HPDE6-E6E7 (cell line): ENCODE measurements around the gene SPACA6.

Experiments
- DNase-seq: peaks from one replicate; pipeline ENCODE4 v3.0.0; 2011; ENCODE audit warnings: missing footprints; ENCODE audit errors: extremely low spot score

SPACA6 gene

DNA sequence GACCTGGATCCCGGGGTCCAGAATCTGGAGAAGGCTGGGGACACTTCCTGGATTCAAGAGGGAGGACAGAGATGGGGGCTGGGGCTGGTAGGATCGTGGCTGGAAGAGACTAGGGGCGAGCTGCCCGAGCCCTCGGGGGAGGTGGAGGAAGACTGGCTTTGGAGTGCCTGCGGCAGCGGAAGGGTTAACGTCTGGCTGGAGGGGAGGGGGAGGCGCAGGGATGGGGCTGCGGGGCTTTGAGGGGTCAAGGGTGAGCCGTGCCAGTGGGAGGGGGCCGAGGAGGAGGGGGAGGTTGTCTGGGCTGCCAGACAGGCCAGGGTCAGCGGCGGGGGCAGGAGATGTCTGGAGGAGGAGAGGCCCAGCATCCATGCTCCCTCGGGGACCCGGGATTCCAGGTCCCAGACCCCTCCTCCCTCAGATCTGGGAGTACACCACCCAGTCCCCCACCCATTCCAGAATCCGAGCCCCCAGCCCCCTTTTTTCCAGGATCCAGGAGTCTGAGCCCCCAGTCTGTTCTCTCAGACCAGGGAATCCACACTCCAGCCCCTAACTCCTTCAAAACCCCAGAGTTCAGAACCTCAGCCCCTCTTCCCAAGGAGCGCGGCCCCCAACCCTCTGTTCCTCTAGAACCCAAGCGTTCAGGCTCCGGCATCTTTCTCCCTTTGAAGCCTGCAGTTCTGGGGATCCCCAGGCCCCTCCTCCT is 3.2 kb upstream of the SPACA6 start:
- DNase-seq: no peak

DNA sequence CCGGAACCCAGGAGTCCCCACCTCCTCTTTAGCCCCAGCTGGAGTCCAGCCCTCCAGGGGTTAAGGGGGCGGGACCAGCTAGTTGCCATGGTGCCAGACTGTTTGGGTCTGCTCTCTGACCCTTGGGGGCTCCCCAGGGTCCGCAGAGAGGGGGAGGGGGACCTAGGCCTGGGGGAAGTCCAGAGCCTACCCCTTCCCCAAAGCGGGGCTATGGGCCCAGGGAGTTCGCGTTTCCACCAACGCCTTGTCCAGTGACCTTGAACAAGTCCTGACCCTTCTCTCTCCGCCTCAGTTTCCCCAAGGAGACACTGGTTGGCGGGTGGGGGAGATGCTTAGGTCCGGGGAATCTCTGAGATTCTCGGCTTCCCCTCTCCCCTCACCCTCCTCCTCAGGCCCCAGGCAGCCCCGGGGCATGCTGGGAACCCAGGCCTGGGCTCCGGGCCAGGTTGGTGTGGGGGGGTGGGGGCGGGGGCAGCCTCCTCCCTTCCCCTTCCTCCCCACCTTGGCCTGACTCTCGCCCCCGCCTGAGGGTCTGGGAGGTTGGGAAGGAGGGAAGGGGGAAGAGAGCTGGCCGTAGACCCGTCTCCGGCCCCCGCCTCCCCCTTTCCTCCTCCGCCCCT is 2.6 kb upstream of the SPACA6 start:
- DNase-seq: peak; percentile 26

DNA sequence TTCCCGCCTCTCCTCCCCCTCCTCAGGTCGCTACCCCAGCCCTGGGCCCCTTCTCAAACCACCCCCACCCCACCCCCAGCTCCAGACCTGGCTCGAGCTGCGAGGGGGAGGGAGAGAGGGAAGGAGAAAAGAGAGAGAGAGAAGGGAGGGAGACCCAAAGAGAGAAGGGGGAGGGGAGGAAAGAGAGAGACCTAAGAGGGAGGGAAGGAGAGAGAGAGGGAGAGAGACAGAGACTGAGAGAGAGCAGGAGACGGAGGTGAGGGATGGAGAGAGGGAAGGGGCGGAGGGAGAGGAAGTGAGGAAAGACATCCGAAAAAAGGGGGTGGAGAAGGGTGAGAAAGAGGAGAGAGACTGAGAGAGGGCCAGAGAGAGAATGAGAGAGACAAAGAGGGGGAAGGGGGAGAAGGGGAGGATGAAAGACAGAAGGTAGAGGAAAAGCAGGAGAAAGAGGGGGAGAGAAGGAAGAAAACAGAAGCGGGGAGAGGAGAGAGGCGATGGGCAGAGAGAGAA is 2.0 kb upstream of the SPACA6 start:
- no peak for DNase-seq

DNA sequence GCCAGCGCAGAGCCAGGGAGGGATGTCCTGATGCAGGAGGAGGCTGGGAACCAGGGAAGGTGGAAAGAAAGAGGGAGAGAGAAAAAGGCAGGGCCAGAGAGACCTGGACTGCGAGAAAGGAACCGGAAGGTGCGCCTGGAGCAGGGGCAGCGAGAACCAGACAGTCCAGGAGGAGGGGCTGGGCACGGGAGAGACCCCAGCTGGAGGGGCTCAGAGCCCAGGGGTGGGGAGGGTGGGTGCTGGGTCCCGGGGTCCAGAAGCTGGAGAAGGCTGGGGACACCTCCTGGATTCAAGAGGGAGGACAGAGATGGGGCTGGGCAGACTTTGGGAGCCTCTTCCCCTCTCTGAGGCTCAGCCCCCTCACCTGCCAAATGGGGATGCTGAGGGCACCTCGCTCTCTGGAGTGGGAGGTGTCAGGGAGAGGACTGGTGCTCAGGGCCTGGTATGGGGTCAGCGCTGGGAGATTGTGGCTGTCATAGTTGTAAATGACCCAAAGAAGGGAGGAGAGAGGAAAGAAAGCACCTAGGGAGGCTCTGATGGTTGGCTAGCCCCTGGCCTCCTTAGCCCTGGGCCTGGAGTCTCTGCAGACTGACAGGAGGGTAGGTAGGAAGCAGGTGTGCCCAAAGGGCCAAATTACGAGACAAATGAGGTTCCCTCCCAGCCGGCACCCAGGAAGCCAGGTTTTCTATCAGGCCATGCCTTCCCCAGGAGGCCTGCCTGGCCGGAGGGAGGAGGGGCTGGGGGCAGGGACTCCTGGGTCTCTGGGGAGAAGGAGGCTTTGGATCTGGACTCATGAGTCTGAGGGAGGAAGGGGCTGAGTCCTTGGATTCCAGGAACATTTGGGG is 1.3 kb upstream of the SPACA6 start:
- no peak for DNase-seq

DNA sequence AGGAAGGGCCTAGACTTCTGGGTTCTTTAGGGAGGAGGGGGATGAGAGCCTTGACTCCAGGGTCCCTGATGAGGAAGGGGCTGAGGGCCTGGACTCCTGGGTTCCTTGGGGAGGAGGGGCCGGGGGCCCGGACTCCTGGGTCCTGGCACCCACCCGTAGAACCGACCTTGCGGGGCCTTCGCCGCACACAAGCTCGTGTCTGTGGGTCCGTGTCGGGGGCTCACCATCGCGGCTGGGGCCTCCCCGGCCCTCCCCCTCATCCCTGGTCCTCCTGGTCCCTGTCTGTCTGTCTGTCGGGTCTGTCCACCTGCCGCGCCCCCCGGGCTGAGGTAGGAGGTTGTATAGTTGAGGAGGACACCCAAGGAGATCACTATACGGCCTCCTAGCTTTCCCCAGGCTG is 662 bp upstream of the SPACA6 start:
- DNase-seq: no peak

DNA sequence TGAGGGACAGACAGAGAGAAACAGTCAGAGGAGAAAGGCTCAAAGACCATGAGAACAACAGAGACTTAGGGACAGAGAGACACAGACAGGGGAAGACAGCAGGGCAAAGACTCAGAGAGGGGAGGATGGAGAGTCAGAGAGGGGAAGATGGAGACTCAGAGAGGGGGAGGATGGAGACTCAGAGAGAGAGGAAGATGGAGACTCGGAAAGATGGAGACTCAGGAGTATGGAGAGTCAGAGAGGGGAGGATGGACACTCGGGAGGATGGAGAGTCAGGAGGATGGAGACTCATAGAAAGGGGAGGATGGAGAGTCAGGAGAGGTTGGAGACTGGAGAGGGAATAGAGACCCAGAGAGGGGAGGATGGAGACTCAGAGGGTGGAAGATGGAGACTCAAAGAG is 689 bp downstream of the SPACA6 start:
- no peak for DNase-seq

DNA sequence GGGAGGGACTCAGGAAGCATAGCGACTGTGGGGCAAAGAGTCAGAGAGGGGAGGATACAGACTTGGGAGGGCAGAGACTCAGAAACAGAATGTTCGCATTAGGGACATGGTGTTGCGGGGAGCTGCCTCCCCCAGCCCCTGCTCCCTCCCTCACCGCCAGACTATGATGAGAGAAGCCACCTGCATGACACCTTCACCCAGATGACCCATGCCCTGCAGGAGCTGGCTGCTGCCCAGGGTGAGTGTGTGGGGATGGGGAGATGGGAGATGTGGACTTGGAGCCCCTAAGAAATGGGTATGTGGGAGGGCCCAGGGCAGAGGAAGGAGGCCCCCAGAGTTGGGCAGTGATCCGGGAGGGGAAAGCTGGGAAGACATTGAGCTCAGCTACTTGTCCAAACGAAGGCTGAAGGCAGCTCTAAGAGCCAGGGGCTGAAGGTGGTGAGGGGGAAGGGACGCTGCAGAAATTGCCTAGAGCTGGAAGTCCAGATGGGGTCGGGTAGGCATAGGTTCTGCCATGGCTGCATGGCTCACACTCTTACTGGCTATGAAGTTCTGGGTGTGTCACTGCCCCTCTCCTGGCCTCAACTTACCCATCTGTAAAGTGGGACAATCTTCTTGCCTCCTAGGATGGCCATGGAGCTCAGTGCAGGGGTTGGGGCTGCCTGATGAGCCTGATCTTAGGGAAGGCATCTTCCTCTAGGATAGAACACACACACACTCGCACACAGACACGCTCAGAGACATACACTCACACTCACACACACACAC is 1.4 kb downstream of the SPACA6 start:
- no peak for DNase-seq

DNA sequence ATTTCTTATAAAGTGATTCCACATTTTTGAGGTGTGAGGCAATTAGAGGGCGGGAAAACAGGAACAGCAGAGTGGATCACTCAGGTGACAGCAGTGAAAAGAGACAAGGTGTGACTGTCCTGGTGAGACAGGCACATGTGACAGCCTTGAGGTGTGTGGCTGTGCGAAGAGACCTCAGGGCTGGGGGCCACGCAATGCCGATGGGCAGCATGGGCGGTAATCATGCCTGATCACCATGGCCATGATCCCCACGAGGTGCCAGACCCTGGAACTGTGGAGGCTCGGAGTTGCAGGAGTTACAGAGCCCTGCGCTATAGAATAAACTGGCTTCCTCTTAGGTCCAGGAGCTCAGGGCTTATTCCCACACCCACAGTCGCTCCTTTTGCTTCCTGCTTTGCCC is 2.0 kb downstream of the SPACA6 start:
- no peak for DNase-seq

DNA sequence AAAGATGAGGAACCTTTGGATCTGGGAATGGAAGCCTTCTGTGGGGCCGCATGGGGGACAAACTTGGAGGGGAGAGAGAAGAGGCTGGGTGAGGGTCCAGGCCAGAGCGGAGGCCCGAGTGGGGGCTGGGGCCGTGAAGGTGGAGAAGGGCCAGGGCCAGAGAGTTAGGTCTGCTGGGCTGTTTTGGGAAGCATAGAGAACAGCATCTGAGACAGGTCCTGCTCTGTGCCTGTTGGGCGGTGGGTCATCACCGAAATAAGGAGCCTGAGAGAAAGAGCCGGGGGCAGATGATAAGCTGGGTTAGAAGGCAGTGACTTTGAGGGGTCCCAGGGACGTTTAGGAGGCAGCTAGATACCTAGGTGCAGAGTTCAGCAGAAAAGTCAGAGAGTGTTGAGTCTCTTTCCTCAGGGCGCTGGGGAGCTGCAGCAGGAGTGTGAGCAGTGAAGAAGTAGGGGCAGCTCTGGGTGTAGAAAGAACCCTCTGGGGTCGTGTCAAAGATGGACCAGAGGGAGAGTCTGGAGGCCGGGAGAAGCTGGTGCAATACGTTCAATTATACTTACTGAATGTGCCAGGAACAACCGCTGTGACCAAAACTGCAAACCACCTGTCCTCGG is 2.7 kb downstream of the SPACA6 start:
- DNase-seq: no peak

DNA sequence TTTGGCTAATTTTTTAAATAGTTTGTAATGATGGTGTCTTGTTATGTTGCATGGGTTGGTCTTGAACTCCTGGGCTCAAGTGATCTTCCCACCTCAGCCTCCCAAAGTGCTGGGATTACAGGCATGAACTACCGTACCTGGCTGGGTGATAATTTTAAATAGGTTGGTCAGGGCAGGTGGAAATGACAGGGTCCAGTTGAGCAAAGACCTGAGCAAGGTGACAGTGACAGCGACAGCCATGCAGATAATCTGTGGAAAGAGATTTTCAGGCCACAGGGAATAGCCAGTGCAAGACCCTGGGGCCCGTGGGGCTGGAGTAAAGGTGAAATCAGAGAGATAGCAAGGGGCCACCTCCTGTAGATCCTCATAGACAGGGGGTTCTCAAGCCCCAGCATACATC is 3.5 kb downstream of the SPACA6 start:
- no peak for DNase-seq

DNA sequence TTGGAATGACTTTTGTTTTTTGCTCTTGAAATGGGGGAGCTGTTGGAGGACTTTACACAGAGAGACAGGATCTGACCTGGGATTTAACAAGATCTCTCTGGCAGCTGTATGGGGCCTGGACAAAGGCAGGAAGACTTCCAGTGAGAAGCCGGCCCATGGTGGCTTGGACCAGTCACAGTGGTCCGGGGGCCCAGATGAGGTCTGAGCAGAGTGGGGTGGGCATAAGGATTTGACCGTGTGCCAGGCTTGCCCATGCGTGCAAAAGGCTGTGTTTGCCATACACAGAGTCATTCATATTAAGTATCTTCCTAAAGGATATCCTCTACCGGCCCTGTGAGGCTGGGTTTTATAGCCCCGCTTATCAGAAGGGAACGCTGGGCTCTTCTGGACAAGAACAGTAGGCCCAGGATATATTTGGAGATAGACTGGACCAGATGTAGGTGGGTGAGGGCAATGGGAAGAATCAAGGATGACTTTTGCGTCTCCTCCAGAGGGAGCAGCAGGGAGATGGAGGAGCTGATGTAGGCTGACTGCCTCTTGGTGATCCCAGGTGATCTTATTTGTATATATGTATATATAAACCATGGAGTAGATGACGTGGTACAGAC is 4.1 kb downstream of the SPACA6 start:
- no peak for DNase-seq

DNA sequence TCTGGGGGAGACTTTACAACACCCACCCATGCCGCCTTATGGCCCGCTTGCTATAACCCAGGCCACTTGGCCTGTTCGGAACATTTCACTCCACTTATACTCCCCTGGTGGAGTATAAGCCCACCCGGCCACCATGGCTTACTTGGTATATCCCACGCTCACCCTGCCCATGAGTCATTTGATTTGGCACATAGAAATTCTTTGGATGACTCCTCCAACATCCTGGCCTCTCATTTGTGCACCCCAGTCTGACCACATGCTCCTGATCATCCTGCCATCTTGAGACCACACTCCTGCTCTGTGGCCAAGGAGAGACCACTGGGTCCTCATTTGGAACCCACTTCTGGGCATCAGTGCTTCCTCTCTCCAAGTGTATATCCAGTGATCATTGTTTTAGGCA is 5.2 kb downstream of the SPACA6 start:
- no peak for DNase-seq

DNA sequence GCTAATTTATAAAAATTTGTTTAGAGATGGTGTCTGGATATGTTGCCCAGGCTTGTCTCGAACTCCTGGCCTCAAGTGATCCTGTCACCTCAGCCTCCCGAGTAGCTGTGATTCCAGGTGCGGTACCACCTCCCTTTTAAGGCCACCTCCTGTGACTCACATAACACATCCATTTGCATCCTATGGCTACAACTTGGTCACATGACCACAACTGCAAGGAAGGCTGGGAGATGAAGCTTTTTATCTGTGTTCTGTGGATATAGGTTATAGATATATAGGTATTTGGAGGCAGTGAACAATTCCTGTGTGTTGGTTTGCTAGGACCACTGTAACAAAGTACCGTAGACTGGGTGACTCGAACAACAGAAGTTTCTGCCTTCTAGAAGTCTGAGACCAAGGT is 6.0 kb downstream of the SPACA6 start:
- no peak for DNase-seq

DNA sequence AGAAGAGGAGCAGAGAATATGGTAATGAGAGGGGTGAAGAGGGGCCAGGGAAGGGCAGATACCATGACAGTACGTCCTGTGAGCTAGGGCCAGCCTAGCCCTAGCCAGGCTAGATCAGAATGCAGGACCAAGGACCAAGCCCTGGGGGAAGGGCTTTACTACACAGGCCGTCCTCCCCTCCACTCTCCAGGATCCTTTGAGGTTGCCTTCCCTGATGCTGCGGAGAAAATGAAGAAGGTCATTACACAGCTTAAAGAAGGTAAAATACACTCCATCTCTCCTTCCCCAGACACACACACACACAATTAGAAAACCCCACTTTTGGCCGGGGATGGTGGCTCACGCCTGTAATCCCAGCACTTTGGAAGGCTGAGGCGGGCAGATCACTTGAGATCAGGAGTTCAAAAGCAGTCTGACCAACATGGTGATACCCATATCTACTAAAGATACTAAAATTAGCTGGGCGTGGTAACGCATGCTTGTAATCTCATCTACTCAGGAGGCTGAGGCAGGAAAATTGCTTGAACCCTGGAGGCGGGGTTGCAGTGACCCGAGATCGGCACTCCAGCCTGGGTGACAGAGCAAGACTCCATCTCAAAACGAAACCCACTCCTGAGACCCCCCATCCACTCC is 8.5 kb downstream of the SPACA6 start:
- DNase-seq: no peak

DNA sequence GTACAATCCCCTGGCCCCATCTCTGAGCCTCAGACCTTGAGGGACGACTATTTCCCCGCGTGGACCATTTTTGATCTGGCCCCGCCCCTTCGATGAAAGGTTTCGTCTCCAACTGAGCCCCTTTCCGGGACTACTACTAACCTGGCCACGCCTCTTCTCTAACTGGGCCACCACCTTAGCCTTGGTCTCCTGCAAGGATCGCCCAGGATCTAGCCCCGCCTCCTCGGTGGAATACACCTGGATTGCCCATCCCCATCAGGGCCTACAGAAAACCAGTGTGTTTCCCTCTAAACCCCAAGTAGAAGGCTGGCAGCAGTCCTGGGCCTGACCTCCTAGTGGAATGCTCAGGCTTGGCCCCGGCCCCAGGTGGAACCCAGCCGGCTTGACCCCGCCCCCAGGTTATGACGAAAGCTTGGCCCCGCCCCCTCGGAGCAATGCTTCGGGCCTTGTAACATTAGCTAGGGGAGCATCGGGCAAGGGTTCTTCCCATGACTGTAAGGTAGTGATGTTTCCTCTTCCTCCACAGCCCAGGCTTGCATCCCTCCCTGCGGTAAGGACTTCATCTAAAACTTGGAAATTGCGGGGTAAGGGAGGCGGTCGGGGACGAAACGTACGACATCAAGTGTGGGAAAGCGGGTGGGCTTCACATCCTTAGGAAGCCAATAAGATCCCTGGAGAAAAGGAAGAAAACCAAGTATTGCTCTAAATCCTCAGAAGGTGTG is 9.1 kb downstream of the SPACA6 start:
- peak; percentile 81 for DNase-seq

DNA sequence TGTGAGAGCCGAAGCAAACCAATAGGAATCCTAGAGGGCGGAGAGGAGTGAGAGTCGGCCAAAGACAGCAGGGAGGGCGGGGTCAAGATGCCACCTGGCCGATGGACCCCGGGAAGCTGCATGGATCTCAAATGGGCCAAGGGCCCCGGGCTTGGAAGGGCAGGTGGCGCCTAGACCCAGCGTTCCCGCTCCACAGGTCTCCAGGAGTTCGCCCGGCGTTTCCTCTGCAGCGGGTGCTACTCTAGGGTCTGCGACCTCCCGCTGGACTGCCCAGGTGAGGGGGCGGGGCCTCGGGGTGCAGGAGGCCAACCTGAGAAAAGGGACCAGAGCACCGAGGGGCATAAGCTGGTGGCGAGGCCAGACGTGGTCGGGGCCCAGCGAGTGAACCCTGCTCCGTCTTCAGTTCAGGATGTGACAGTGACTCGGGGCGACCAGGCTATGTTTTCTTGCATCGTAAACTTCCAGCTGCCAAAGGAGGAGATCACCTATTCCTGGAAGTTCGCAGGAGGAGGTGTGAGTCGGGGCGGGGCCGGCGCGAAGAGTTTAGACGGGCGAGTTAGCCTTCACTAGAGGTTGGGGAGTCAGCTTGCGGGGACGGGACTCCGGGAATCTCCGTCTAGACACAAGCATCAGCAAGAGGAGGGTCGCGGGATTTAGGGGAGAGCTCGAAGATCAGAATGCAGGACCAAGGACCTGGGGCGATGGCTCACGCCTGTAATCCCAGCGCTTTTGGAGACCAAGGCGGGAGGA is 9.9 kb downstream of the SPACA6 start:
- DNase-seq: peak; percentile 59

DNA sequence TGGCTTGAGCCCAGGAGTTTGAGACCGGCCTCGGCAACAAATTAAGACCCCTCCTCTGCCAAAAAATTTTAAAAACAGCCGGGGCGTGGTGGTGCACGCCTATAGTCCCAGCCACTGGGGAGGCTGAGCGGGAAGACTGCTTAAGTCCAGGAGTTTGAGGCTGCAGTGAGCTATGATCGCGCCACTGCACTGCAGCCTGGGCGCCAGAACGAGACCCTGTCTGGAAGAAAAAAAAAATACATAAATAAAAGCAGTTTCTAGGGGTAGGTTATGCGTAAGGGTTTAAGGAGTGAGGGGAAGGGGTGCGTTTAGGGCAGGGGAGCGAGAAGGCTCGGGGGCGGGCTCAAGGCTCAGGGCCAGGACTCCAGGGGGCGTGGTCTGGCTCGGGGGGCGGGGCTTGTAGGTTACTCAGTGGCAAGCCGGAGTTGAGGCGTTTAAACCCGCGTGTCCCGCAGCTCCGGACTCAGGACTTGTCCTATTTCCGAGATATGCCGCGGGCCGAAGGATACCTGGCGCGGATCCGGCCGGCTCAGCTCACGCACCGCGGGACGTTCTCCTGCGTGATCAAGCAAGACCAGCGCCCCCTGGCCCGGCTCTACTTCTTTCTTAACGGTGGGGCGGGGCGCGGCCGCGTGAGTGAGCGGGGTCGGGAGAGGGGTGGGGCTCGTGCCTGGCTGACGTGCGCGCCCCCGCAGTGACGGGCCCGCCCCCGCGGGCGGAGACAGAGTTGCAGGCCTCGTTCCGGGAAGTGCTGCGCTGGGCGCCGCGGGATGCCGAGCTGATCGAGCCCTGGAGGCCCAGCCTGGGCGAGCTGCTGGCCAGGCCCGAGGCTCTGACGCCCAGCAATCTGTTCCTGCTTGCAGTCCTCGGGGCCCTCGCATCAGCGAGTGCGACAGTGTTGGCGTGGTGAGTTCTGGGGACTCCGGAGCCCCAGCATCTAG is 10.7 kb downstream of the SPACA6 start:
- DNase-seq: peak; percentile 87

DNA sequence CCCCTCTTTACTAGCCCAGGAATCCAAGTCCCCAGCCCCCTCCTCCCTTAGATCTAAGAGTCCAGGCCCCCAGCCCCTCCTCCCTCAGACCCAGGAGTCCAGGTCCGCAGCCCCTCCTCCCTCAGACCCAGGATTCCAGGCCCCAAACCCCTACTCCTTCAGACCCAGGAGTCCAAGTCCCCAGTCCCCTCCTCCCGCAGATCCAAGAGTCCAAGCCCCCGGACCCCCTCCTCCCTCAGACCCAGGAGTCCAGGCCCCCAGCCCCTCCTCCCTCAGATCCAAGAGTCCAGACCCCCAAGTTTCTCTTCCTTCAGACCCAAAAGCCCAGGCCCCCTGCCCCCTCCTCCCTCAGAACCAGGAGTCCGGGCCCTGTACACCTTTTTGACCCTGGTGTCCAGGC is 11.5 kb downstream of the SPACA6 start:
- no peak for DNase-seq
